H9 (cell line): ENCODE measurements around the gene GREB1L. TPM values are rescaled to one million over a fixed set of nuclear protein-coding genes. Genes with fewer than 3 reads are reported as not detected.

Experiments
- DNase-seq: peaks from one replicate; pipeline ENCODE4 v3.0.0-alpha.2; 2017
- H2AFZ ChIP-seq: one replicate; pipeline ENCODE4 v1.6.1; 2013; ENCODE audit warnings: mild to moderate bottlenecking, low read length, control low read depth, moderate library complexity
- H2AK5ac ChIP-seq: 2 replicates; pipeline ENCODE4 v1.6.1; 2013; ENCODE audit warnings: low read length, control low read depth, mixed read lengths; ENCODE audit not compliant: insufficient read length
- H2BK120ac ChIP-seq: one replicate; pipeline ENCODE4 v1.6.1; 2013; ENCODE audit warnings: low read depth, mild to moderate bottlenecking, low read length, control low read depth, inconsistent platforms; ENCODE audit not compliant: poor library complexity, severe bottlenecking
- H2BK12ac ChIP-seq: 2 replicates; pipeline ENCODE4 v1.6.1; 2013; ENCODE audit warnings: low read length, control low read depth, mixed read lengths, low read depth; ENCODE audit not compliant: insufficient read length
- H2BK15ac ChIP-seq: 2 replicates; pipeline ENCODE4 v1.6.1; 2013; ENCODE audit warnings: low read depth, low read length, control low read depth
- H2BK20ac ChIP-seq: one replicate; pipeline ENCODE4 v1.6.1; 2013; ENCODE audit warnings: low read depth, mild to moderate bottlenecking, low read length, control low read depth, inconsistent platforms; ENCODE audit not compliant: poor library complexity, severe bottlenecking
- H2BK5ac ChIP-seq: 2 replicates; pipeline ENCODE4 v1.6.1; 2013; ENCODE audit warnings: low read length, control low read depth, mixed read lengths; ENCODE audit not compliant: insufficient read length
- H3K14ac ChIP-seq: 2 replicates; pipeline ENCODE4 v1.6.1; 2013; ENCODE audit warnings: low read length, control low read depth; ENCODE audit not compliant: insufficient read depth
- H3K18ac ChIP-seq: 2 replicates; pipeline ENCODE4 v1.6.1; 2013; ENCODE audit warnings: low read depth, mild to moderate bottlenecking, mixed read lengths, low read length, control low read depth; ENCODE audit not compliant: insufficient read length
- H3K23ac ChIP-seq: 2 replicates; pipeline ENCODE4 v1.6.1; 2013; ENCODE audit warnings: low read length, control low read depth, mixed read lengths, low read depth; ENCODE audit not compliant: insufficient read length
- H3K23me2 ChIP-seq: 2 replicates; pipeline ENCODE4 v1.6.1; 2013; ENCODE audit warnings: low read depth, mild to moderate bottlenecking, mixed read lengths, low read length, control low read depth; ENCODE audit not compliant: insufficient read length, poor library complexity, severe bottlenecking
- H3K27ac ChIP-seq: 2 replicates; pipeline ENCODE4 v1.5.1; 2013; ENCODE audit warnings: low read length, control low read depth, mixed read lengths, low read depth; ENCODE audit not compliant: insufficient read length
- H3K27me3 ChIP-seq: 2 replicates; pipeline ENCODE4 v1.6.1; 2013; ENCODE audit warnings: low read length, control low read depth, inconsistent platforms; ENCODE audit not compliant: insufficient read depth
- H3K4ac ChIP-seq: 2 replicates; pipeline ENCODE4 v1.6.1; 2013; ENCODE audit warnings: low read depth, mild to moderate bottlenecking, control low read depth, inconsistent platforms, low read length, moderate library complexity
- H3K4me1 ChIP-seq: 2 replicates; pipeline ENCODE4 v1.6.1; 2013; ENCODE audit warnings: low read length, control low read depth, inconsistent platforms; ENCODE audit not compliant: insufficient read depth
- H3K4me2 ChIP-seq: 2 replicates; pipeline ENCODE4 v1.6.1; 2013; ENCODE audit warnings: low read length, control low read depth, mixed read lengths; ENCODE audit not compliant: insufficient read length, insufficient read depth
- H3K56ac ChIP-seq: 2 replicates; pipeline ENCODE4 v1.6.1; 2013; ENCODE audit warnings: low read depth, mild to moderate bottlenecking, mixed read lengths, low read length, control low read depth; ENCODE audit not compliant: insufficient read length
- H3K79me1 ChIP-seq: 2 replicates; pipeline ENCODE4 v1.6.1; 2013; ENCODE audit warnings: low read depth, mild to moderate bottlenecking, moderate library complexity, low read length, control low read depth, inconsistent platforms; ENCODE audit not compliant: insufficient read depth, poor library complexity, severe bottlenecking
- H3K79me2 ChIP-seq: 2 replicates; pipeline ENCODE4 v1.6.1; 2013; ENCODE audit warnings: low read length, control low read depth, inconsistent platforms; ENCODE audit not compliant: insufficient read depth
- H3K9ac ChIP-seq: 2 replicates; pipeline ENCODE4 v1.6.1; 2013; ENCODE audit warnings: low read length, control low read depth, mixed read lengths; ENCODE audit not compliant: insufficient read length; ENCODE audit errors: extremely low read depth
- H3K9me3 ChIP-seq: one replicate; pipeline ENCODE4 v1.6.1; 2013; ENCODE audit warnings: low read depth, low read length, inconsistent platforms; ENCODE audit not compliant: control insufficient read depth
- H3T11ph ChIP-seq: one replicate; pipeline ENCODE4 v1.6.1; 2013; ENCODE audit warnings: mild to moderate bottlenecking, low read length, control low read depth, inconsistent platforms
- H4K20me1 ChIP-seq: one replicate; pipeline ENCODE4 v1.6.1; 2013; ENCODE audit not compliant: control insufficient read depth, insufficient read length, insufficient read depth
- H4K5ac ChIP-seq: 2 replicates; pipeline ENCODE4 v1.6.1; 2013; ENCODE audit warnings: low read depth, mild to moderate bottlenecking, mixed read lengths, low read length, control low read depth; ENCODE audit not compliant: insufficient read length
- H4K8ac ChIP-seq: replicated peaks from 2 replicates; pipeline ENCODE4 v1.6.1; 2013; ENCODE audit warnings: low read length, control low read depth, mixed read lengths, low read depth; ENCODE audit not compliant: insufficient read length
- H4K91ac ChIP-seq: 2 replicates; pipeline ENCODE4 v1.6.1; 2013; ENCODE audit warnings: low read depth, mild to moderate bottlenecking, moderate library complexity, mixed read lengths, low read length, control low read depth; ENCODE audit not compliant: insufficient read length
- H3K27ac Mint-ChIP-seq, 3 experiments: 2 replicates in 2 of 3; 3 replicates in 1 of 3; pipeline ENCODE4 v1.8.0; 2020 to 2021; ENCODE audit warnings: mixed read lengths in 3 of 3, mild to moderate bottlenecking in 1 of 3, moderate library complexity in 1 of 3
- H3K27me3 Mint-ChIP-seq: 2 replicates; pipeline ENCODE4 v1.8.0; 2021; ENCODE audit warnings: low read depth, mild to moderate bottlenecking, moderate library complexity, mixed read lengths
- H3K36me3 Mint-ChIP-seq, 3 experiments: 2 replicates in 2 of 3; 3 replicates in 1 of 3; pipeline ENCODE4 v1.8.0; 2020 to 2021; ENCODE audit warnings: low read depth in 3 of 3, mixed read lengths in 3 of 3; ENCODE audit not compliant: insufficient read depth in 1 of 3
- H3K4me1 Mint-ChIP-seq, 2 experiments: 2 replicates each; pipeline ENCODE4 v1.8.0; 2020; ENCODE audit warnings: mixed read lengths in 2 of 2
- H3K4me3 Mint-ChIP-seq, 2 experiments: 2 replicates in 1 of 2; 3 replicates in 1 of 2; pipeline ENCODE4 v1.8.0; 2020 to 2021; ENCODE audit warnings: mild to moderate bottlenecking in 2 of 2, mixed read lengths in 2 of 2, moderate library complexity in 1 of 2
- H3K9me3 Mint-ChIP-seq, 2 experiments: 2 replicates in 1 of 2; 3 replicates in 1 of 2; pipeline ENCODE4 v1.8.0; 2020; ENCODE audit warnings: mild to moderate bottlenecking in 2 of 2, mixed read lengths in 2 of 2, moderate library complexity in 1 of 2
- WGBS: extraction: QIAGEN DNeasy Blood & Tissue Kit; methylation state at CpG from one replicate; pipeline ENCODE4 v1.1.7; 2013; ENCODE audit warnings: missing lambda C conversion rate, low lambda C conversion rate, mixed read lengths; ENCODE audit not compliant: insufficient read length; ENCODE audit errors: extremely low coverage; 5-methylcytosine and 5-hydroxymethylcytosine counted together
- total RNA-seq: library from RNA; stranded (reverse); gene quantifications from 2 replicates; pipeline ENCODE4 v1.2.1, GENCODE V29; 2021
- TF ChIP-seq, protein P1 (sequence below): fragments of 200-600 bp; sonication (generic); conservative IDR thresholded peaks from 3 replicates; pipeline ENCODE4 v1.8.0; 2021; ENCODE audit warnings: antibody characterized with exemption, mild to moderate bottlenecking

The GREB1L gene
- total RNA-seq, 1 experiment from 2014 or later, result 2.7 TPM

DNA sequence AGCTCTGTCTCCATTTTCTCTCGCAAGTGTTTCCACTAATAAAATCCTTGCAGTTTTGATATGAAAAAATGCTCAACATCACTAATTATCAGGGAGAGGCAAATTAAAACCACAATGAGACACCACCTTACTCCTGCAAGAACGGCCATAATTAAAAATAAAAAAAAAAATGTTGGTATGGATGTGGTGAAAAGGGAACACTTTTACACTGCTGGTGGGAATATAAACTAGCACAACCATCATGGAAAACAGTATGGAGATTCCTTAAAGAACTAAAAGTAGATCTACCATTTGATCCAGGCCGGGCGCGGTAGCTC lies 49.8 kb upstream of the GREB1L start:
- Mint-ChIP-seq H3K4me1 (0 out of 4 replicates have a peak, but pooled peaks cover 0 to 3% of the 10 kb centered on the region in 2 experiments), H3K27ac (no peak overlapping the region), H3K9me3 (no peaks in the 10 kb centered on the region; a peak in 1 of 5 replicates), H3K4me3 (no peak overlapping the region), H3K36me3 (no peaks in the 10 kb centered on the region), H3K27me3 (peaks cover 2% of the 10 kb centered on the region)
- Histone ChIP-seq H4K5ac (no peak overlapping the region), H3T11ph (no peak overlapping the region), H3K56ac (no peak overlapping the region), H3K79me1 (no peaks in the 10 kb centered on the region), H2BK120ac (no peak overlapping the region), H3K4me1 (no peaks in the 10 kb centered on the region), H2BK20ac (no peak overlapping the region), H2AFZ (no peak overlapping the region), H4K8ac (no peak overlapping the region), H3K27ac (no peak overlapping the region), H3K79me2 (no peaks in the 10 kb centered on the region), H4K20me1 (no peaks in the 10 kb centered on the region), H3K9ac (no peak overlapping the region), H3K4me2 (no peak overlapping the region), H3K23ac (no peak overlapping the region), H2BK15ac (no peak overlapping the region), H2BK5ac (no peak overlapping the region), H3K14ac (no peak overlapping the region), H3K4ac (no peak overlapping the region), H3K9me3 (no peaks in the 10 kb centered on the region), H3K18ac (no peak overlapping the region), H4K91ac (no peak overlapping the region), H2AK5ac (no peak overlapping the region), H3K23me2 (no peaks in the 10 kb centered on the region), H2BK12ac (no peak overlapping the region), H3K27me3 (no peaks in the 10 kb centered on the region)
- TF ChIP-seq, protein P1, sequence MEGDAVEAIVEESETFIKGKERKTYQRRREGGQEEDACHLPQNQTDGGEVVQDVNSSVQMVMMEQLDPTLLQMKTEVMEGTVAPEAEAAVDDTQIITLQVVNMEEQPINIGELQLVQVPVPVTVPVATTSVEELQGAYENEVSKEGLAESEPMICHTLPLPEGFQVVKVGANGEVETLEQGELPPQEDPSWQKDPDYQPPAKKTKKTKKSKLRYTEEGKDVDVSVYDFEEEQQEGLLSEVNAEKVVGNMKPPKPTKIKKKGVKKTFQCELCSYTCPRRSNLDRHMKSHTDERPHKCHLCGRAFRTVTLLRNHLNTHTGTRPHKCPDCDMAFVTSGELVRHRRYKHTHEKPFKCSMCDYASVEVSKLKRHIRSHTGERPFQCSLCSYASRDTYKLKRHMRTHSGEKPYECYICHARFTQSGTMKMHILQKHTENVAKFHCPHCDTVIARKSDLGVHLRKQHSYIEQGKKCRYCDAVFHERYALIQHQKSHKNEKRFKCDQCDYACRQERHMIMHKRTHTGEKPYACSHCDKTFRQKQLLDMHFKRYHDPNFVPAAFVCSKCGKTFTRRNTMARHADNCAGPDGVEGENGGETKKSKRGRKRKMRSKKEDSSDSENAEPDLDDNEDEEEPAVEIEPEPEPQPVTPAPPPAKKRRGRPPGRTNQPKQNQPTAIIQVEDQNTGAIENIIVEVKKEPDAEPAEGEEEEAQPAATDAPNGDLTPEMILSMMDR, result no peak
- WGBS, result no CpG with 5 or more reads among the region's 5 CpGs
- DNase-seq, result no peak
